Hepatocyte (in vitro differentiated cells): ENCODE data around the gene ASGR1. TPM values are rescaled to one million over a fixed set of nuclear protein-coding genes. Genes with fewer than 3 reads are reported as not detected.

ENCODE experiments used
- DNase-seq: peaks from one replicate; pipeline ENCODE4 v3.0.0-alpha.2; 2016; ENCODE audit warnings: low spot score
- H2AFZ ChIP-seq: fragments of 200-600 bp; sonication (generic); 2 replicates; pipeline ENCODE4 v1.6.0; 2016; ENCODE audit warnings: antibody characterized with exemption, mild to moderate bottlenecking
- H3K27ac ChIP-seq: fragments of 200-600 bp; sonication (generic); 2 replicates; pipeline ENCODE4 v1.5.1; 2016; ENCODE audit warnings: mild to moderate bottlenecking
- H3K27me3 ChIP-seq: fragments of 200-600 bp; sonication (generic); 2 replicates; pipeline ENCODE4 v1.6.1; 2016
- H3K36me3 ChIP-seq: fragments of 200-600 bp; sonication (generic); replicated peaks from 2 replicates; pipeline ENCODE4 v1.5.1; 2016; ENCODE audit warnings: low read depth; ENCODE audit not compliant: insufficient read depth
- H3K4me1 ChIP-seq: fragments of 200-600 bp; sonication (generic); 2 replicates; pipeline ENCODE4 v1.5.1; 2016; ENCODE audit warnings: mild to moderate bottlenecking, moderate library complexity; ENCODE audit not compliant: insufficient read depth
- H3K4me2 ChIP-seq: fragments of 200-600 bp; sonication (generic); 2 replicates; pipeline ENCODE4 v1.6.0; 2016
- H3K4me3 ChIP-seq: fragments of 200-600 bp; sonication (generic); 2 replicates; pipeline ENCODE4 v1.5.1; 2016; ENCODE audit warnings: mild to moderate bottlenecking
- H3K79me2 ChIP-seq: fragments of 200-600 bp; sonication (generic); 2 replicates; pipeline ENCODE4 v1.6.0; 2017; ENCODE audit warnings: mild to moderate bottlenecking
- H3K9me2 ChIP-seq: fragments of 200-600 bp; sonication (generic); replicated peaks from 2 replicates; pipeline ENCODE4 v1.6.0; 2017; ENCODE audit warnings: mild to moderate bottlenecking; ENCODE audit not compliant: insufficient read depth
- H3K9me3 ChIP-seq: fragments of 200-600 bp; sonication (generic); 2 replicates; pipeline ENCODE4 v1.5.1; 2016; ENCODE audit warnings: low read depth, mild to moderate bottlenecking
- H4K20me1 ChIP-seq: fragments of 200-600 bp; sonication (generic); 2 replicates; pipeline ENCODE4 v1.6.0; 2016; ENCODE audit warnings: mild to moderate bottlenecking; ENCODE audit not compliant: insufficient read depth, poor library complexity, severe bottlenecking
- CTCF ChIP-seq: fragments of 200-600 bp; sonication (generic); IDR thresholded peaks from 2 replicates; pipeline ENCODE4 v1.5.1; 2016; ENCODE audit warnings: antibody characterized with exemption, mild to moderate bottlenecking; ENCODE audit not compliant: poor library complexity
- EZH2 ChIP-seq: fragments of 200-600 bp; sonication (generic); IDR thresholded peaks from 2 replicates; pipeline ENCODE4 v1.6.1; 2016; ENCODE audit warnings: antibody characterized with exemption, mild to moderate bottlenecking, borderline replicate concordance
- EZH2phosphoT487 ChIP-seq: fragments of 200-600 bp; sonication (generic); IDR thresholded peaks from one replicate; pipeline ENCODE4 v1.6.1; 2018; ENCODE audit warnings: antibody characterized with exemption, mild to moderate bottlenecking, low read depth, moderate library complexity; ENCODE audit not compliant: unreplicated experiment, severe bottlenecking
- WGBS: methylation state at CpG from one replicate; pipeline ENCODE4 v1.1.6; 2016; ENCODE audit warnings: low lambda C conversion rate; ENCODE audit errors: missing lambda C conversion rate; 5-methylcytosine and 5-hydroxymethylcytosine counted together
- polyA plus RNA-seq: library from polyadenylated mRNA; unstranded; fragments of >200 nt; fragmentation: Nextera tagmentation; extraction: Ambion mirVana; gene quantifications from 2 replicates; pipeline ENCODE4 v1.2.1, GENCODE V29; 2016
- total RNA-seq: library from RNA; depleted of rRNA; stranded (reverse); fragments of >200 nt; gene quantifications from 2 replicates; pipeline ENCODE4 v1.2.3, GENCODE V29; 2014

The ASGR1 gene
- total and polyA plus RNA-seq, 2 experiments from 2014 or later, result 74.0 to 140 TPM

GRCh38 chr17:7217113-7217987 lies 38.2 kb upstream of the ASGR1 start:
- peaks cover 42% of the 10 kb centered on the region for H3K4me1 ChIP-seq
- WGBS, result 3% methylated on average over 21 of the region's 32 CpGs
- H4K20me1 ChIP-seq, result peaks cover 4% of the 10 kb centered on the region
- peak overlapping the region; percentile 99 for H3K27ac ChIP-seq
- H2AFZ ChIP-seq, result peak overlapping the region; percentile 51
- no peaks in the 10 kb centered on the region for H3K36me3 ChIP-seq
- H3K4me3 ChIP-seq, result peak overlapping the region; percentile 61
- H3K27me3 ChIP-seq, result no peaks in the 10 kb centered on the region
- TF ChIP-seq CTCF (no peak), EZH2 (no peak)
- H3K4me2 ChIP-seq, result peak overlapping the region; percentile 80
- peaks cover 53% of the 10 kb centered on the region for H3K79me2 ChIP-seq
- H3K9me3 ChIP-seq, result no peaks in the 10 kb centered on the region
- no peaks in the 10 kb centered on the region for H3K9me2 ChIP-seq
- peak; percentile 86 for DNase-seq

- no peak for DNase-seq
- Histone ChIP-seq H3K79me2 (peaks cover 53% of the 10 kb centered on the region), H3K4me3 (peak overlapping the region; percentile 38)
These were observed 37.3 kb upstream of the ASGR1 start for GRCh38 chr17:7216242-7217112.

GRCh38 chr17:7215652-7216180 lies 36.5 kb upstream of the ASGR1 start:
- Histone ChIP-seq H3K27ac (peak overlapping the region; percentile 82), H3K4me1 (peaks cover 36% of the 10 kb centered on the region), H3K79me2 (peaks cover 51% of the 10 kb centered on the region), H3K9me3 (no peaks in the 10 kb centered on the region), H4K20me1 (peaks cover 12% of the 10 kb centered on the region), H3K36me3 (no peaks in the 10 kb centered on the region), H2AFZ (no peak overlapping the region), H3K27me3 (no peaks in the 10 kb centered on the region), H3K4me2 (peak overlapping the region; percentile 80), H3K9me2 (no peaks in the 10 kb centered on the region), H3K4me3 (no peak overlapping the region)
- 19% methylated on average over 10 of the region's 10 CpGs for WGBS
- TF ChIP-seq EZH2phosphoT487, result no peak
- no peak for TF ChIP-seq CTCF
- TF ChIP-seq EZH2, result no peak
- no peak for DNase-seq

More at GRCh38 chr17:7216242-7217112, 37.3 kb upstream of the ASGR1 start:
- TF ChIP-seq EZH2phosphoT487 (no peak), EZH2 (no peak), CTCF (no peak)
- Histone ChIP-seq H3K27ac (peak overlapping the region; percentile 72), H3K4me1 (peaks cover 44% of the 10 kb centered on the region), H3K9me3 (no peaks in the 10 kb centered on the region), H2AFZ (no peak overlapping the region), H3K9me2 (no peaks in the 10 kb centered on the region), H3K27me3 (no peaks in the 10 kb centered on the region), H3K36me3 (no peaks in the 10 kb centered on the region), H4K20me1 (peaks cover 9% of the 10 kb centered on the region), H3K4me2 (peak overlapping the region; percentile 80)
- 15% methylated on average over 7 of the region's 7 CpGs for WGBS
